Omental fat pad (tissue), 4 donors: ENCODE results near the gene ASF1A. TPM values are rescaled to one million over a fixed set of nuclear protein-coding genes. Genes with fewer than 3 reads are reported as not detected.

ENCODE experiments used
- ATAC-seq: fragments of 150-250 bp; one replicate; pipeline ENCODE4 v1.9.1; 2016; ENCODE audit warnings: mild to moderate bottlenecking, moderate library complexity; ENCODE audit not compliant: low FRiP score
- DNase-seq: peaks from one replicate; pipeline ENCODE4 v3.0.0-alpha.2; 2019; ENCODE audit warnings: low spot score
- CTCF ChIP-seq, 3 donors: fragments of 450-650 bp; IDR thresholded peaks; one replicate each; pipeline ENCODE4 v1.5.1; 2016 to 2017; ENCODE audit warnings: antibody characterized with exemption in 3 of 3, mild to moderate bottlenecking in 3 of 3, moderate library complexity in 2 of 3
- total RNA-seq, 4 donors: library from RNA; depleted of rRNA; stranded (reverse); fragments of >200 nt; gene quantifications; one replicate each; pipeline ENCODE4 v1.1.0, GENCODE V29; 2016

ASF1A gene
- total RNA-seq, 4 donors from 2014 or later, result 4.3 to 9.3 (median 5.7) TPM

GRCh38 chr6:118935331-118935668 lies 41.3 kb downstream of the ASF1A start:
- no peak for DNase-seq
- no peak for ATAC-seq
- TF ChIP-seq CTCF (IDR thresholded peaks at IDR 0.05), result no peak

DNA sequence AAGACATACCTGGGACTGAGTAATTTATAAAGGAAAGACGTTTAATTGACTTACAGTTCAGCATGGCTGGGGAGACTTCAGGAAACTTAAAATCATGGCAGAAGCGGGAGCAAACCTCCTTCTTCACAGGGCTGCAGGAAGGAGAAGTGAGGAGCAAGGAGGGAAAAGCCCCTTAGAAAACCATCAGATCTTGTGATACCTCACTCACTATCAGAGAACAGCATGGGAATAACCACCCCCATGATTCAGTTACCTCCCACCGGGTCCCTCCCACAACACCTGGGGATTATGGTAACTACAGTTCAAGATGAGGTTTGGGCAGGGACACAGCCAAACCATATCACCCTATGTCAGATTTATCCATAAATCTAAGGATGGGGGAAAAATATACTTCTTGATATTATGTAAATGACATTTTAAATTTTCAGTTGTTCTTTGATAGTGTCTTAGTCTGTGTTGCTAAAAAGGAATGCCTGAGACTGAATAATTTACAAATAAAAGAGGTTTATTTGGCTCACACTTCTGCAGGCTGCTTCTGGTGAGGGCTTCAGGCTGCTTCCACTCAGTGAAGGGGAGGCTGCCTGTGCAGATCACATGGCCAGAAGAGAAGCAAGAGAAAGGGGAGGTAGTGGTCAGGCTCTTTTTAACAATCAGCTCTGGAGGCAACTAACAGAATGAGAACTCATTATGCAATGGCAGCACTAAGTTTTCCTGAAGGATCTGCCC lies 42.2 kb downstream of the ASF1A start:
- no peak for DNase-seq
- no peak for ATAC-seq
- TF ChIP-seq CTCF (IDR thresholded peaks at IDR 0.05), result no peak

- no peak for TF ChIP-seq CTCF (IDR thresholded peaks at IDR 0.05)
- no peak for DNase-seq
- no peak for ATAC-seq
Observed at GRCh38 chr6:118939683-118940082, 45.7 kb downstream of the ASF1A start.

- no peak for ATAC-seq
- TF ChIP-seq CTCF (IDR thresholded peaks at IDR 0.05), result no peak
Observed at GRCh38 chr6:118940770-118941169, 46.8 kb downstream of the ASF1A start.

DNA sequence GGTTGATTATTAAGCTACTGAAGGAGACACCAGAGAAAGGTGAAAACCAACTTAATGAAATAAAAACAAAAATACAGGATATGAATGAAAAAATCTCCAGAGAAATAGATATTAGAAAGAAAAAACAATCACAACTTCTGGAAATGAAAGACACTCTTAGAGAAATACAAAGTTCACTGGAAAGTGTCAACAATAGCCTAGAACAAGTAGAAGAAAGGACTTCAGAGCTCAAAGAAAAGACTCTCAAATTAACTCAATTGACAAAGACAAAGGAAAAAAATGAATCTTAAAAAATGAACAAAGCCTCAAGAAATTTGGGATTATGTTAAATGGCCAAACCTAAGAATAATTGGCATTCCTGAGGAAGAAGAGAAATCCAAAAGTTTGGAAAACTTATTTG lies 51.3 kb downstream of the ASF1A start:
- DNase-seq (no peak), ATAC-seq (no peak)
- no peak for TF ChIP-seq CTCF (IDR thresholded peaks at IDR 0.05)

More at GRCh38 chr6:118940770-118941169, 46.8 kb downstream of the ASF1A start:
- DNase-seq, result no peak

- no peak for DNase-seq
- TF ChIP-seq CTCF (IDR thresholded peaks at IDR 0.05), result no peak
- no peak for ATAC-seq
Observed at GRCh38 chr6:118952683-118953082, 58.7 kb downstream of the ASF1A start.

- ATAC-seq, result no peak
Observed at GRCh38 chr6:118953391-118953790, 59.4 kb downstream of the ASF1A start.

More at GRCh38 chr6:118953391-118953790, 59.4 kb downstream of the ASF1A start:
- no peak for TF ChIP-seq CTCF (IDR thresholded peaks at IDR 0.05)
- DNase-seq, result no peak
